ENCODE data around the gene SCG3. TPM values are rescaled to one million over a fixed set of nuclear protein-coding genes. Genes with fewer than 3 reads are reported as not detected.

Gene SCG3
- total RNA-seq, 1 donor from 2014 or later: not detected

DNA sequence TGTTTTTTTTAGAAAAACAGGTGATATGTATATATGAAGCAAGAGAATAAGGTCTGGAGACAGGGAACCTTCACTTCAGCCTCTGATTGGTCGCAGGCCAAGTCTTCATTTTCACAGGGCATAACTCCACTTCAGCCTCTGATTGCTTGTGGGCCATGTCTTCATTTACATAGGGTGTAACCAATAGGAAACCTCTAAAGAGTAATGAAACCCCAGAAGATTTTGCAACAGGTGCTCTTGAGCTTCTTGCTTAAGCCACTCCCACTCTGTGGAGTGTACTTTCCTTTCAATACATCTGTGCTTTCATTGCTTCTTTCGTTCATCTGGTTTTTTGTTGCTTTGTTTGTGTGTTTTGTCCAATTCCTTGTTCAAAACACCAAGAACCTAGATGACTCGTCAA lies 22.6 kb upstream of the SCG3 start:
- TF ChIP-seq, protein P1, sequence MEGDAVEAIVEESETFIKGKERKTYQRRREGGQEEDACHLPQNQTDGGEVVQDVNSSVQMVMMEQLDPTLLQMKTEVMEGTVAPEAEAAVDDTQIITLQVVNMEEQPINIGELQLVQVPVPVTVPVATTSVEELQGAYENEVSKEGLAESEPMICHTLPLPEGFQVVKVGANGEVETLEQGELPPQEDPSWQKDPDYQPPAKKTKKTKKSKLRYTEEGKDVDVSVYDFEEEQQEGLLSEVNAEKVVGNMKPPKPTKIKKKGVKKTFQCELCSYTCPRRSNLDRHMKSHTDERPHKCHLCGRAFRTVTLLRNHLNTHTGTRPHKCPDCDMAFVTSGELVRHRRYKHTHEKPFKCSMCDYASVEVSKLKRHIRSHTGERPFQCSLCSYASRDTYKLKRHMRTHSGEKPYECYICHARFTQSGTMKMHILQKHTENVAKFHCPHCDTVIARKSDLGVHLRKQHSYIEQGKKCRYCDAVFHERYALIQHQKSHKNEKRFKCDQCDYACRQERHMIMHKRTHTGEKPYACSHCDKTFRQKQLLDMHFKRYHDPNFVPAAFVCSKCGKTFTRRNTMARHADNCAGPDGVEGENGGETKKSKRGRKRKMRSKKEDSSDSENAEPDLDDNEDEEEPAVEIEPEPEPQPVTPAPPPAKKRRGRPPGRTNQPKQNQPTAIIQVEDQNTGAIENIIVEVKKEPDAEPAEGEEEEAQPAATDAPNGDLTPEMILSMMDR (IDR thresholded peaks at IDR 0.05): no peak
- no peak overlapping the region for H3K27ac Mint-ChIP-seq
- ChIA-PET CTCF (interaction anchor here (0.9 kb wide), 1 partner anchor 117 kb away, joined by 3 read pairs; no protein-coding TSS in a partner anchor), POLR2A (no interaction called here)
- H3K4me3 Mint-ChIP-seq: no peak overlapping the region
- H3K27me3 Mint-ChIP-seq: no peaks in the 10 kb centered on the region
- intact Hi-C loops (cut with micrococcal nuclease): no loop called here
- no peak for DNase-seq
- H3K9me3 Mint-ChIP-seq: no peaks in the 10 kb centered on the region
- H3K4me1 Mint-ChIP-seq: no peaks in the 10 kb centered on the region
- ATAC-seq (ENCODE audit: low read depth): no peak
- H3K36me3 Mint-ChIP-seq (ENCODE audit: low read depth): no peaks in the 10 kb centered on the region

DNA sequence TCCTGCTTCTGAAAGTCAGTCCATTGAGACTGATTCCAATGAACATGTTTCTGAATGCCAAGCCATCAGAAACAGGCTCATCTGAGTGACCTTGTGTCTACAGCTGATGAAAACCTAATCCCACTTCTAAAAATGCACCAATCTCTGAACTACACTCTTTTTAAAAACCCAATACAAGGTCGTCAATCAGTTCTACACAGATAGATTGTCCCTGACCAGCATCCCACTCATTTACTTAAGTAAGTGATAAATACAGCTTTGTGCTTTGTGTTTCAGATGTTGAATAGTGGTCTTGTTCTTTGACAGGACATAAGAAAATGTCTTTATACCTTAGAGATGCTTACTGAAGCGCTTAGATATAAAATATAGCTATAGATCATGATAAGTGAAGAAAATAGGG lies 20.2 kb upstream of the SCG3 start:
- no peak overlapping the region for H3K4me3 Mint-ChIP-seq
- H3K4me1 Mint-ChIP-seq: no peaks in the 10 kb centered on the region
- TF ChIP-seq, protein P1 (IDR thresholded peaks at IDR 0.05): no peak
- POLR2A ChIA-PET: no interaction called here
- no peaks in the 10 kb centered on the region for H3K36me3 Mint-ChIP-seq (ENCODE audit: low read depth)
- no peak for ATAC-seq (ENCODE audit: low read depth)
- no peaks in the 10 kb centered on the region for H3K9me3 Mint-ChIP-seq
- peaks cover 2% of the 10 kb centered on the region for H3K27me3 Mint-ChIP-seq
- H3K27ac Mint-ChIP-seq: no peak overlapping the region
- DNase-seq: no peak
- intact Hi-C loops (cut with micrococcal nuclease): no loop called here
- CTCF ChIA-PET: interaction anchor here (2.0 kb wide), 1 partner anchor 115 kb away, joined by 7 read pairs; no protein-coding TSS in a partner anchor

DNA sequence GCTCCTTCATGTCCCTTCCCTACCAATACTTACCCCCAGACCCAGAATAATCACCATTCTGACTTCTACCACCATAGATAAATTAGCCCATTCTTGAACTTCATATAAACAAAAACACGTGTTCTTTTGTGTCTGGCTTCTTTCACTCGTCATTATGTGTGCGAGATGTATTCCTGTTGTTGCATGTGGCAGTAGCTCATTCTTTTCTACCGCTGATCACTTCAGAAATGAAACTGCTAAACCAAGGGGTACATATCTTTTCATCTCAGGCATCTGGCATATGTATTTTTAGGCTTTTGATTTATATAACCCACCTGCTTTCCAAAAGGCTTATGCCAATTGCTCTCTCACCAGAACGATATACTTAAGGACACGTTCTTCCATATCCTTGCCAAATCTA lies 13.8 kb upstream of the SCG3 start:
- H3K9me3 Mint-ChIP-seq: no peaks in the 10 kb centered on the region
- intact Hi-C loops (cut with micrococcal nuclease): no loop called here
- H3K27me3 Mint-ChIP-seq: peaks cover 20% of the 10 kb centered on the region
- DNase-seq: no peak
- H3K36me3 Mint-ChIP-seq (ENCODE audit: low read depth): no peaks in the 10 kb centered on the region
- H3K27ac Mint-ChIP-seq: no peak overlapping the region
- TF ChIP-seq, protein P1 (IDR thresholded peaks at IDR 0.05): no peak
- POLR2A ChIA-PET: no interaction called here
- peaks cover 2% of the 10 kb centered on the region for H3K4me1 Mint-ChIP-seq
- H3K4me3 Mint-ChIP-seq: no peak overlapping the region
- CTCF ChIA-PET: no interaction called here
- no peak for ATAC-seq (ENCODE audit: low read depth)

DNA sequence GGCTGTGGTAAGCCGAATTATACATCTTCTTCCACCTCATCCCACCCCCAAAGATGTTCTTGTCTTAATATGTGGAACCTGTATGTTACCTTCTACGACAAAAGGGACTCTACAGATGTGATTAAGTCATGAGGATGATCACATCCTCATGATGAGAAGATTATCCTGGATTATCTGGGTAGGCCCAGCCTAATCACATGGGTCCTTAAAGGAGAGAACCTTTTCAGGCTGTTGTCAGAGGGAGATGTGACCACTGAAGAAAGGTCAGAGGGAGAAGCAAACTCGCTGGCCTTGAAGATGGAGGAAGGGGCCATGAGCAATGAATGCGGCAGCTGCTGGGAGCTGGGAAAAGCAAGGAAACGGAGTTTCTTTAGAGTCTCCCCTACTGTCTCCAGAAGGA lies 12.9 kb upstream of the SCG3 start:
- Mint-ChIP-seq H3K9me3 (no peaks in the 10 kb centered on the region), H3K4me3 (no peak overlapping the region), H3K36me3 (ENCODE audit: low read depth) (no peaks in the 10 kb centered on the region), H3K27ac (no peak overlapping the region), H3K4me1 (peaks cover 2% of the 10 kb centered on the region), H3K27me3 (peaks cover 20% of the 10 kb centered on the region)
- intact Hi-C loops (cut with micrococcal nuclease): no loop called here
- ChIA-PET POLR2A (no interaction called here), CTCF (no interaction called here)
- ATAC-seq (ENCODE audit: low read depth) (no peak), DNase-seq (no peak)
- TF ChIP-seq, protein P1 (IDR thresholded peaks at IDR 0.05): no peak

DNA sequence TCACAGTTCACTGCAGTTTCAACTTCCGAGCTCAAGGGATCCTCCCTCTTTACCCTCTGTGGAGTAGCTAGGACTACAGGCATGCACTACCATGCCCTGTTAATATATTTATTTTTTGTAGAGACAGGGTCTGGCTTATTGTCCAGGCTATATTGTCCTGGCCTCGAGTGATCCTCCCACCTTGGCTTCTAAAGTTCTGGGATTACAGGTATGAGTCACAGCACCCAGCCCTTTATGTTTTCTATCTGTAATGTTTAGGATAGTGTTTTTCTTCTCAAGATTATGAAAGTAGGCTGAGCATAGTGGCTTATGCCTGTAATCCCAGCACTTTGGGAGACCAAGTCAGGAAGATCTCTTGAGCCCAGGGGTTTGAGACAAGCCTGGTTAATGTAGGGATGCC lies 11.9 kb upstream of the SCG3 start:
- intact Hi-C loops (cut with micrococcal nuclease): no loop called here
- DNase-seq: no peak
- TF ChIP-seq, protein P1 (IDR thresholded peaks at IDR 0.05): no peak
- Mint-ChIP-seq H3K9me3 (no peaks in the 10 kb centered on the region), H3K4me1 (peaks cover 2% of the 10 kb centered on the region), H3K4me3 (no peak overlapping the region), H3K27ac (no peak overlapping the region), H3K27me3 (peaks cover 20% of the 10 kb centered on the region), H3K36me3 (ENCODE audit: low read depth) (no peaks in the 10 kb centered on the region)
- CTCF ChIA-PET: no interaction called here
- POLR2A ChIA-PET: no interaction called here
- ATAC-seq (ENCODE audit: low read depth): no peak

Measured in activated B cell treated with CpG ODN at 0.5 μM for 24 hours (primary cell).